WTC11 (cell line): ENCODE data around the gene RBM48. TPM values are rescaled to one million over a fixed set of nuclear protein-coding genes. Genes with fewer than 3 reads are reported as not detected.
"Not testable (repeated sequence)": the region's sequence is repeated elsewhere in the genome, so short reads cannot be mapped to it uniquely, and the experiment has no call there.

Source experiments
- ATAC-seq: fragments of 200-7000 bp; cut with Tn5 transposase; 2 replicates; pipeline ENCODE4 v1.10.0; 2021; ENCODE audit warnings: mild to moderate bottlenecking, moderate library complexity
- CTCF ChIA-PET: fragments of 300-600 bp; sonication (Branson Sonifier 250); formaldehyde crosslinking; loops from one replicate; lab custom pipeline; 2021; ENCODE audit warnings: antibody characterized with exemption; lab: Charles Lee
- POLR2A ChIA-PET: fragments of 350-600 bp; sonication (Branson Sonifier 250); formaldehyde crosslinking; loops from one replicate; lab custom pipeline; 2021; ENCODE audit warnings: antibody characterized with exemption; lab: Charles Lee
- DNase-seq: peaks from one replicate; pipeline ENCODE4 v3.0.0; 2021; ENCODE audit warnings: low spot score
- H3K27ac Mint-ChIP-seq: 2 replicates; pipeline ENCODE4 v1.8.0; 2021; ENCODE audit warnings: mixed read lengths
- H3K27me3 Mint-ChIP-seq: 2 replicates; pipeline ENCODE4 v1.8.0; 2021; ENCODE audit warnings: low read depth, mild to moderate bottlenecking, moderate library complexity, mixed read lengths
- H3K36me3 Mint-ChIP-seq: 2 replicates; pipeline ENCODE4 v1.8.0; 2021; ENCODE audit warnings: mixed read lengths
- H3K4me1 Mint-ChIP-seq: 2 replicates; pipeline ENCODE4 v1.8.0; 2022; ENCODE audit warnings: mixed read lengths
- H3K4me3 Mint-ChIP-seq: 2 replicates; pipeline ENCODE4 v1.8.0; 2021; ENCODE audit warnings: mild to moderate bottlenecking, moderate library complexity, mixed read lengths
- H3K9me3 Mint-ChIP-seq: 2 replicates; pipeline ENCODE4 v1.8.0; 2021; ENCODE audit warnings: mixed read lengths
- CREB1 ChIP-seq: sonication (generic); formaldehyde crosslinking; IDR thresholded peaks from 2 replicates; pipeline ENCODE4 v1.8.0; 2023; ENCODE audit warnings: mild to moderate bottlenecking, missing genetic modification reagents
- HMGXB4 ChIP-seq: sonication (generic); formaldehyde crosslinking; IDR thresholded peaks from 2 replicates; pipeline ENCODE4 v1.8.1; 2023; ENCODE audit warnings: mild to moderate bottlenecking, moderate library complexity, missing genetic modification reagents
- IRF2 ChIP-seq: sonication (generic); formaldehyde crosslinking; IDR thresholded peaks from 2 replicates; pipeline ENCODE4 v1.8.0; 2022; ENCODE audit warnings: low read depth, missing genetic modification reagents, borderline replicate concordance
- MXD4 ChIP-seq: fragments of 250-450 bp; sonication (Bioruptor Pico); IDR thresholded peaks from 2 replicates; pipeline ENCODE4 v1.8.0; 2021; ENCODE audit warnings: mild to moderate bottlenecking, moderate library complexity, borderline replicate concordance
- NFATC4 ChIP-seq: fragments of 250-450 bp; sonication (Bioruptor Pico); IDR thresholded peaks from 2 replicates; pipeline ENCODE4 v1.9.0; 2021; ENCODE audit warnings: mild to moderate bottlenecking
- NFE2L1 ChIP-seq: sonication (generic); formaldehyde crosslinking; IDR thresholded peaks from 2 replicates; pipeline ENCODE4 v1.8.1; 2023; ENCODE audit warnings: missing genetic modification reagents
- NR2C2 ChIP-seq: sonication (generic); formaldehyde crosslinking; IDR thresholded peaks from 2 replicates; pipeline ENCODE4 v1.8.0; 2022; ENCODE audit warnings: mild to moderate bottlenecking, missing genetic modification reagents
- OVOL2 ChIP-seq: fragments of 250-450 bp; sonication (Bioruptor Pico); IDR thresholded peaks from 2 replicates; pipeline ENCODE4 v1.9.0; 2021; ENCODE audit warnings: mild to moderate bottlenecking, borderline replicate concordance
- RELA ChIP-seq: sonication (generic); formaldehyde crosslinking; IDR thresholded peaks from 2 replicates; pipeline ENCODE4 v1.8.1; 2022; ENCODE audit warnings: missing genetic modification reagents, mild to moderate bottlenecking, borderline replicate concordance
- SP1 ChIP-seq: sonication (generic); formaldehyde crosslinking; conservative IDR thresholded peaks from 2 replicates; pipeline ENCODE4 v1.8.1; 2022; ENCODE audit warnings: missing genetic modification reagents
- STAT6 ChIP-seq: sonication (generic); formaldehyde crosslinking; conservative IDR thresholded peaks from 2 replicates; pipeline ENCODE4 v1.8.1; 2023; ENCODE audit warnings: mild to moderate bottlenecking, low read depth, missing genetic modification reagents, moderate library complexity
- ZNF396 ChIP-seq: fragments of 250-450 bp; sonication (Bioruptor Pico); IDR thresholded peaks from 2 replicates; pipeline ENCODE4 v1.8.0; 2021; ENCODE audit warnings: mild to moderate bottlenecking, moderate library complexity, borderline replicate concordance
- ZNF425 ChIP-seq: fragments of 250-450 bp; sonication (Bioruptor Pico); conservative IDR thresholded peaks from 2 replicates; pipeline ENCODE4 v1.9.0; 2021; ENCODE audit warnings: mild to moderate bottlenecking
- total RNA-seq: library from RNA; stranded (reverse); gene quantifications from 3 replicates; pipeline ENCODE4 v1.2.3, GENCODE V29; 2021
- TF ChIP-seq, protein P1 (sequence below): sonication (generic); formaldehyde crosslinking; IDR thresholded peaks from 2 replicates; pipeline ENCODE4 v1.8.1; 2022; ENCODE audit warnings: low read depth, missing genetic modification reagents, borderline replicate concordance
- TF ChIP-seq, protein P2 (sequence below): sonication (generic); formaldehyde crosslinking; IDR thresholded peaks from 2 replicates; pipeline ENCODE4 v1.8.0; 2022; ENCODE audit warnings: mild to moderate bottlenecking, missing genetic modification reagents

Gene RBM48
- total RNA-seq, 1 experiment from 2014 or later, result 8.0 TPM

- H3K4me3 Mint-ChIP-seq, H3K36me3 Mint-ChIP-seq, POLR2A ChIA-PET, H3K9me3 Mint-ChIP-seq, H3K27ac Mint-ChIP-seq, DNase-seq, CTCF ChIA-PET, H3K27me3 Mint-ChIP-seq: not testable (repeated sequence)
- peak; percentile 24; the same call in 1 of the 2 replicates for ATAC-seq
- peaks cover 14% of the 10 kb centered on the region for H3K4me1 Mint-ChIP-seq
These were observed 49.4 kb upstream of the RBM48 start for GRCh38 chr7:92479146-92479545.

- DNase-seq, CTCF ChIA-PET, H3K4me3 Mint-ChIP-seq, H3K9me3 Mint-ChIP-seq, H3K4me1 Mint-ChIP-seq, H3K27me3 Mint-ChIP-seq, ATAC-seq, H3K27ac Mint-ChIP-seq: not testable (repeated sequence)
- peaks cover 17% of the 10 kb centered on the region for H3K36me3 Mint-ChIP-seq
- POLR2A ChIA-PET, result interaction anchor here (0.6 kb wide), 1 partner anchor 365 kb away, joined by 5 read pairs; no protein-coding TSS in a partner anchor
These were observed 45.0 kb upstream of the RBM48 start for GRCh38 chr7:92483624-92484023.

DNA sequence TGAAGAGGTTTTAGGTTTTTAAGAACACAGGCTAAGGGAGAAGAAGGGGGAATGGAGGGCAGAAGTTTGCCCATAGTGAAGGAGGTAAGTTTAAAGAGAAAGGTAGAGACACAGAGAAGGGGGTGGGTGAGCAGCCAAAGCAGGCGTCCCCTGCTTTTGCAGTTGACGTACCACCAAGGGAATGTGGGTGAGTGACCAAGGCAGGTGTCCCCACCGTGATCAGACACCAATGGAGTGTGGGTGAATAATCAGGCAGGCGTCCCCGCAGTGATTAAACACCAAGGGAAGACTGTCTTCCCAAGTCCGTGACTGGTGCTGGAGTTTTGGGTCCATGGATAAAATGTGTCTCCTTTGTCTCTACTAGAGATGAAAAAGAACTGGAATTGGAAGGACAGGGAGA, 44.4 kb upstream of the RBM48 start:
- H3K4me3 Mint-ChIP-seq, H3K27ac Mint-ChIP-seq, H3K9me3 Mint-ChIP-seq, CTCF ChIA-PET, DNase-seq, H3K4me1 Mint-ChIP-seq, POLR2A ChIA-PET, H3K27me3 Mint-ChIP-seq, ATAC-seq: not testable (repeated sequence)
- H3K36me3 Mint-ChIP-seq, result peaks cover 19% of the 10 kb centered on the region

DNA sequence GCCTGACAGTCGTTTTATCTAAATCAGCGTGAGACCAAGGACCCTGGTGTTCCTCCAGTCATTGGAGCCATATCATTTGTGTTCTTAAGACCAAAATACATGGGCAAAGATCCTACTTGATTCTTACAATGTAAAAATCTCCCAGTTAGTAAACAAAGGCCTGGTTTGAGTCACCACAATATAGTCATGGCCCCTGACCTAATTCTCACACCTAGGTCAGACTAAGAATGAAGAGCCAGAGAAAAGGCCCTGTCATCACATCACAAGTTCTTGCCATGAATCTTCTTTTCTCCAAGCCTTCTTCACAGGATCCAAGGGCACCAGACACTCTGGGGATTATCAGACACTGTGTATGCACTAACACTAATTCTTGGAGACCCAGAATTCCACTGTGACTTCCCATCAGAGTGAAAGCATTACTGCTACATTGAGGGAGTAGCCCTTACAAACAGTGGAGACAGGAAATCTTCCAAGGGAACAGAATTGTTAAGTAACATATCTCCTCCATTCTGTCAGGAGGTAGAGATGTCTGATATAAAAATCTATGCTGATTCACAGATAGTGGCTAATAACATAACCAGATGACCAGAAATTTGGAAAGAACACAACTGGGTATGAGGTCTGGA, 43.2 kb upstream of the RBM48 start:
- ATAC-seq, result no peak
- CTCF ChIA-PET, result no interaction called here
- H3K27me3 Mint-ChIP-seq, result no peaks in the 10 kb centered on the region
- no peak overlapping the region for H3K4me3 Mint-ChIP-seq
- no peak overlapping the region for H3K27ac Mint-ChIP-seq
- no peak for TF ChIP-seq RELA (CRISPR knock-in tag)
- TF ChIP-seq STAT6, result no peak
- TF ChIP-seq OVOL2 (CRISPR knock-in tag), result no peak
- TF ChIP-seq, protein P1, sequence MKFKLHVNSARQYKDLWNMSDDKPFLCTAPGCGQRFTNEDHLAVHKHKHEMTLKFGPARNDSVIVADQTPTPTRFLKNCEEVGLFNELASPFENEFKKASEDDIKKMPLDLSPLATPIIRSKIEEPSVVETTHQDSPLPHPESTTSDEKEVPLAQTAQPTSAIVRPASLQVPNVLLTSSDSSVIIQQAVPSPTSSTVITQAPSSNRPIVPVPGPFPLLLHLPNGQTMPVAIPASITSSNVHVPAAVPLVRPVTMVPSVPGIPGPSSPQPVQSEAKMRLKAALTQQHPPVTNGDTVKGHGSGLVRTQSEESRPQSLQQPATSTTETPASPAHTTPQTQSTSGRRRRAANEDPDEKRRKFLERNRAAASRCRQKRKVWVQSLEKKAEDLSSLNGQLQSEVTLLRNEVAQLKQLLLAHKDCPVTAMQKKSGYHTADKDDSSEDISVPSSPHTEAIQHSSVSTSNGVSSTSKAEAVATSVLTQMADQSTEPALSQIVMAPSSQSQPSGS (CRISPR knock-in tag), result no peak
- TF ChIP-seq NR2C2 (CRISPR knock-in tag), result no peak
- TF ChIP-seq MXD4 (CRISPR knock-in tag), result no peak
- no peak for TF ChIP-seq CREB1 (CRISPR knock-in tag)
- no peak for DNase-seq
- no peaks in the 10 kb centered on the region for H3K4me1 Mint-ChIP-seq
- no peaks in the 10 kb centered on the region for H3K9me3 Mint-ChIP-seq
- POLR2A ChIA-PET, result no interaction called here
- peaks cover 25% of the 10 kb centered on the region for H3K36me3 Mint-ChIP-seq

GRCh38 chr7:92485974-92486373, 42.6 kb upstream of the RBM48 start:
- Mint-ChIP-seq H3K36me3 (peaks cover 28% of the 10 kb centered on the region), H3K4me3 (no peak overlapping the region), H3K27ac (no peak overlapping the region), H3K27me3 (no peaks in the 10 kb centered on the region), H3K4me1 (no peaks in the 10 kb centered on the region), H3K9me3 (no peaks in the 10 kb centered on the region)
- ChIA-PET POLR2A (no interaction called here), CTCF (no interaction called here)
- no peak for ATAC-seq
- no peak for DNase-seq
- TF ChIP-seq ZNF425 (CRISPR knock-in tag), result no peak
- TF ChIP-seq, protein P2, sequence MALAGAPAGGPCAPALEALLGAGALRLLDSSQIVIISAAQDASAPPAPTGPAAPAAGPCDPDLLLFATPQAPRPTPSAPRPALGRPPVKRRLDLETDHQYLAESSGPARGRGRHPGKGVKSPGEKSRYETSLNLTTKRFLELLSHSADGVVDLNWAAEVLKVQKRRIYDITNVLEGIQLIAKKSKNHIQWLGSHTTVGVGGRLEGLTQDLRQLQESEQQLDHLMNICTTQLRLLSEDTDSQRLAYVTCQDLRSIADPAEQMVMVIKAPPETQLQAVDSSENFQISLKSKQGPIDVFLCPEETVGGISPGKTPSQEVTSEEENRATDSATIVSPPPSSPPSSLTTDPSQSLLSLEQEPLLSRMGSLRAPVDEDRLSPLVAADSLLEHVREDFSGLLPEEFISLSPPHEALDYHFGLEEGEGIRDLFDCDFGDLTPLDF (CRISPR knock-in tag), result no peak
- no peak for TF ChIP-seq NR2C2 (CRISPR knock-in tag)
- no peak for TF ChIP-seq SP1 (CRISPR knock-in tag)
- TF ChIP-seq HMGXB4 (CRISPR knock-in tag), result no peak
- TF ChIP-seq ZNF396 (CRISPR knock-in tag), result no peak
- TF ChIP-seq IRF2 (CRISPR knock-in tag), result no peak
- no peak for TF ChIP-seq NFATC4 (CRISPR knock-in tag)
- no peak for TF ChIP-seq NFE2L1 (CRISPR knock-in tag)
